NCI-H2081 (cell line): Measurements from ENCODE around the gene RMI1.

Experiments
- DNase-seq, 2 experiments: peaks; one replicate each; lab custom pipeline; 2025; lab: John Stamatoyannopoulos, UW

The RMI1 gene

DNA sequence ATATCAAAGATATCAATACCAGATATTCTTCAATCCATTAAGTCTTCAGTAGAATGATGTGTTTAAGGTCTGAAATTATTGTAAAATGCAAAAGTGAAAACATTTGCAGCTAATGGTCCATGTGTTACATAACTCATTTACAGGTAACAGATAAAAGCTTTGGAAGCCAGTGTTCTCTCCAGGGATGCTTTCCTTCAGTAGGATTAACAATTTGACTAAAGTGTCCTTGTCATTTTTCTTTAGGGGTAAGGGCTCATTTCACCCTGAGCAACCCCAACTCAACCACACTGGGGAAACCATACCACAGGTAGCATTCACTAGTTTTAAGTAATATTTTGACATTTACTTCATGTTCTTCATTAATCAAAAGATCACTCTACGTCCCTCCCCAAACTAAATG is 13.5 kb upstream of the RMI1 start:
- no peak for DNase-seq

- DNase-seq: no peak
Observed at GRCh38 chr9:83969602-83970001, 11.0 kb upstream of the RMI1 start.

DNA sequence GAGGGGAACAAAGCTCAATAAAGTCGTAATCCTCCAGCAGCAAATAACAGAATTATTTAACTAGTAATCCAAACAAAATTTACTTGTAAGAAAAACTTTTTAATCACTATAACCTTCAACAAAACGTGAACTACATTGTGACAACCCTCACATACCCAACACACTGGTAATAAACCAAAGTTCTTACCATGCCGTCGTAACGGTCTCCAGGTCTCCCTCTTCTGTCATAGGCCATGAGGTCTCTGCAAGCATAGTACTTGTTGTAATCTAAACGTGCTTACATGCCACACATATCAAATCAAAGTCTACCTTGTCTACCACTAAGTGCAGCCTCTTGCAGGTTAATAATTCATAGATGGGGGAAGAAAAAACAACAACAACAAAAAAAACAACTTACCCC is 9.1 kb upstream of the RMI1 start:
- DNase-seq: no peak

DNA sequence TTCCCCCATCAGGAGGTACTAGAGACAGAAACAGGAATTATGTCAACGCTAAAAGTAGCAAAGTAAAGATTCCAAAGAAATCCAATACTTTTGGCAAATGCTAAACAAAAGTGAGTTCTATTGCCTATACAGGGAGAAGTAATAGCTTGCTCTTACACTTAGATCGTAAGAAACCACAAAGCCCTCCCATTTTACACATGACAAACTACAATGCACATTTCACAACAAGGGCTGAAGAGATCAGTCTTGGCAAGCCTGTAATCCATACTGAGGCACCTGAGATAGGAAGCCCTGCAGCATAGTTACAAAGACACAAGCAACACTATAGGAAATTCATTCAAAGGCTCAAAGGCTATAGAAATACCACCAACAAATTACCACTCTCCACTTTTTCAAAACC is 8.3 kb upstream of the RMI1 start:
- DNase-seq: no peak

DNA sequence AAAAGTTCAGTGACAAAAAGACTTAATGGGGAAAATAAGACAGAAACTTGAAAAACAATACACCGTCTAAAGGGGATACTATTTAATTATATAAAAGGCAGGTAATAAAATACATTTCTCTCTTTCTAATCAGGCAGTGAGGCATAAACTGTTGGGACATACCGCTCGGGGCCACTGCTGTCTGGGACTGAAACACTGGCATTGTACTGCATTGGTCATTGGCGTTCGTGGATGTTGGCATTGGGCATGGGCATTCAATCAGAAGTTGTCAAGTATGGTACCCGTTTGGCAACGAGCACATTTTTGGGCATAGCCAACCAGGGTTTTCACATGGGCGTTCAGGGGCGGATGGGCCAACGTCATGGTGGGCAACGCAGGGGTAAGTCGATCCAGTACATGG is 5.3 kb upstream of the RMI1 start:
- DNase-seq: no peak

- DNase-seq: no peak
Observed at GRCh38 chr9:83976372-83976771, 4.2 kb upstream of the RMI1 start.

DNA sequence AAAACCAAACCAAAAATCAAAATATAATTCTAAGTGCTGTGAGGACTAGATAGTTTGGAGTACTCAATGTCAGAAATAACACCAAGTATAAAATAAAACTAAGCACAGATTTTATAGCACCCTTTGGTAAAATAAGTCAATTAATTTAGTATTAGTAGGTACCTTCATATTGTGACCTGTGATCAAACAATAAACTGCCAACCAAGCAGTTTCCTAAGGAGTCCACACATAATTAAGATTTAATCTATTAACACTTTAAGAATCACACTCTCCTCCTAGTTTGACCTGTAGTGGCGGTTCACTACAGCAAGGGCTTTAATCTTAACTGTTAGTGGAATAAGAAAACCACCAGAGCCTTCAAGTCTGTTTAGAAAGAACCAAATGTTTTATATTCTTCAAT is 3.4 kb upstream of the RMI1 start:
- no peak for DNase-seq

DNA sequence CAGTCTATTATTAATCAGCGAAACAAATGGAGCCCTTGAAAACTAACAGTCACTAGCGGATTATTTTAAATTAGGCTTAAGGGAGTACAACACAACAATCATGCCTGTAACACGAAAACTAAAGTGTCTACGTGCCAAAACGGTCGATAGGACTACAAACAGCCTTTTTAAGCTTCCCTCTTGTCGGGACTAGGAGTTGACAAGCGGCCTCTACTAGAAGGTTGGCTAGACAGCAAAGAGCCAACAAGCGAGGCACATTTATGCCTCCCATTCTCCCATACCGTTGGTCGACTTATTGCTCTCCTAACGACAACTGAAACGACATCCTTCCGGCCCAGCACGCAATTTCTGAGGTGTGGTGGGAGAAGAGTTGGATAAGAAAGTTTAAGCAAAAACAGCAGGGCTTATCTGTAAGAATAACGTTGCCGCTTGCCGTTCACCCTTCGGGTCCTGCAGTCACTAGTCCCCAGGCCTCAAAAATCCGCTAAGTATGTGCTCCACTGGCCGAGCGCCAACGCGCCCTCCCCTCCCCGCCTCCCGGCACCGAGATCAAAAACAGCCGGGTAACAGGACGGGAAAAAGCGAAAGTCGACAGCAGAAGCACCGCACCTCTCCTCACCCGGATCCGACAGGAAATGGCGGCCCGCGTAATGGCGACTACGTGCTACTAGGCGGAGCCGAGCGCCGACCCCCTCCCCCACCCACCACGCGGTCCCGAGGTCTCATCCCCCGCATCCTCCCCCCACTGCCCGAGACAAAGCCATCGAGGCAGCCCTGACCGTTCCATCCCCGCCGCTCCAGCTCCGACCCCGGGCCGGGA is 1.4 kb upstream of the RMI1 start:
- DNase-seq: peak; percentile 80 to 87

DNA sequence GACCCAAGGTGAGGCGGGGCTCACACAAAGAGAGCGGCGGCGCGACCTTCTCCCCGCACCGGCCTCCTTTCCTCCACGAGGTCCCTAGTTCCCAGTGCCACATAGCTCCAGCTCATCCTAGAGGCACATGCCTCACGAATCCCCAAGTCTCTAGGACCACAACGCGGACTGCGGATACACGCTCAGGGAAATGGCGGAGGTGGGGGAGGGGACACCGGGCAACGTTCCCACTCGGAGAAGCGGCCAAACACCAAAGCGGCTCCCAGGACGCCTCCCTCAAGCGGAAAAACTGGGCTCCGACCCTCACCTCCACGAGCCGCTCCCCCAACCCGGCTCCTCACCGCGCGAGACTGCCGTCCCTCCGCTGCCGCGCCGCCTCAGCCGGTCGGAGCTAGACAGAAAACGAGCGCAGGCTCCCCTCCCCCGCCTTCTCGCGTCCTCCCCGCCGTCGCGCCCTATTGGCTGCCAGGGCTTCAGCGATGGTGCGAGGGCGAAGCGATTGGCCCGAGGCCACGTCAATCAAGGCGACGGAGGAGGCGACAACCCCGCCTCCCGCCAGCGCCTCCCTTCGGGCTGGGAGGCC is 702 bp upstream of the RMI1 start, which contains the start of gene HNRNPK:
TSS of gene HNRNPK (minus strand) at position 404 of the 583 bp plus-strand sequence. CDS start 1,963 bp downstream, outside the sequence.
- peak; percentile 97 to 98 for DNase-seq

DNA sequence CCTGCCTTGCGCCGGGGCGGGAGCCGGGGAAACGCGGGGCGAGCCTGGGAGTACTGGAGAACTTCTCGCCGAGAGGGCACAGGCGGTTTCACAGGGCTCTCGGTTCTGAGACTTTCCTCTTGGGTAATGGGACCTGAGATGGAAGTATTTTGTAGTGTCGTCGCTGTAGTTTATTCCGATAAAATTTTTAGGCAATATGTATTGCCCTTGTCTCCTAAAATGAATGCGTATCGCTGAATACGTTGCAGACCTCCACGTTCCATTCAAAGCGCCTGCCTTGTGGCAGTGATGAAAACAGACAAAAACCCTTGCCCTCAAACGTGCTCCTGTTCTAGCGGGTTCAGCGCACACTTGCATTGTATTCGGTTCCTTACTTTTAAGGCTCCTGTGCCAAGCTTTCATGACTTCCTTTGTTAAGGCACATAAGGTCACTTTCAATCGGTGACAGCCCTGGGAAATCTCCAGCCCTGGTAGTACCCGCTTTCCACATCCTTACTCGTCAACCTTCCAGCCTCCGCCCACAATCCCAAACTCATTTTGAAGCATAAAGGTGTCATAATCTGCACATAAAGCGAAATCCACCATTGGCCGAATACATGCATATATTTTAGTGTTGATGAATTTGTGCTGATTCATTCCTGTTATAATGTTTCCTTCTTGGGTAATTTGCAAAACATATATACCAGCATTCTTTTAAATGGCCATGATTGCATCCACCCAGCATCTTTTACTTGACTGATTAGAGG is 694 bp downstream of the RMI1 start:
- DNase-seq: peak; percentile 66 to 78

- no peak for DNase-seq
Observed at GRCh38 chr9:83986195-83986594, 5.6 kb downstream of the RMI1 start.

GRCh38 chr9:83986765-83987401 is 6.3 kb downstream of the RMI1 start:
- DNase-seq: peak; percentile 26 to 45

GRCh38 chr9:83987402-83987791 is 6.8 kb downstream of the RMI1 start:
- no peak for DNase-seq

DNA sequence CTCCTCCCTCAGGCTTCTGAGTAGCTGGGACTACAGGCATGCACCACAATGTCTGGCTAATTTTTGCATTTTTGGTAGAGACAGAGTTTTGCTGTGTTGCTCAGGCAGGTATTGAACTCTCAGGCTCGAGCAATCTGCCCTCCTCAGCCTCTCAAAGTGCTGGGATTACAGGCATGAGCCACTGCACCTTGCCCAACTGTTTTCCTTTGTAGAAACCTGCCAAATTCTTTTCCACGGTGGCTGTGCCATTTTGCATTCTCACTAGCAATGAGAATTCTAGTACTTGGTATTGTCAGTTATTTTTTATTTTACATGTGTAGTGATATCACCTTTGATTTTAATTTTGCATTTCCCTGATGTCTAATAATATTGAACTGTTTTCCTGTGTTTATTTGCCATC is 7.8 kb downstream of the RMI1 start:
- no peak for DNase-seq

DNA sequence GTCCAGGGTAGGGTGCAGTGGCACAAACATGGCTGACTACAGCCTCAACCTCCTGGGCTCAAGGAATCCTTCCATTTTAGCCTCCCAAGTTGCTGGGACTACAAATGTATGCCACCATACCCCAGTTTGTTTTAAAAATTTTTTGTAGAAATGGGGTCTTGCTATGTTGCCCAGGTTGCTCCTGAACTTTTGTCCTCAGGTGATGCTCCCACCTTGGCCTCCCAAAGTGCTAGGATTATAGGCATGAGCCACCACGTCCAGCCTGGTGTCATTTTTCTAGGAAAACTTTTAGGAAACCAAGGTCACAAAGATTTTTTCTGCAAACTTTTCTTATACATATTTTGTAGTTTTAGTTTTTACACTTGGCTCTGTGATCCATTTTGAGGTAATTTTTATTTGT is 10.8 kb downstream of the RMI1 start:
- no peak for DNase-seq

- DNase-seq: peak in 1 of 2 experiments; percentile 54
Observed at GRCh38 chr9:83992407-83992806, 11.8 kb downstream of the RMI1 start.

- no peak for DNase-seq
Observed at GRCh38 chr9:83992901-83993300, 12.3 kb downstream of the RMI1 start.

- DNase-seq: no peak
Observed at GRCh38 chr9:83996126-83996525, 15.5 kb downstream of the RMI1 start.

GRCh38 chr9:83999141-83999918 is 18.7 kb downstream of the RMI1 start:
- no peak for DNase-seq

DNA sequence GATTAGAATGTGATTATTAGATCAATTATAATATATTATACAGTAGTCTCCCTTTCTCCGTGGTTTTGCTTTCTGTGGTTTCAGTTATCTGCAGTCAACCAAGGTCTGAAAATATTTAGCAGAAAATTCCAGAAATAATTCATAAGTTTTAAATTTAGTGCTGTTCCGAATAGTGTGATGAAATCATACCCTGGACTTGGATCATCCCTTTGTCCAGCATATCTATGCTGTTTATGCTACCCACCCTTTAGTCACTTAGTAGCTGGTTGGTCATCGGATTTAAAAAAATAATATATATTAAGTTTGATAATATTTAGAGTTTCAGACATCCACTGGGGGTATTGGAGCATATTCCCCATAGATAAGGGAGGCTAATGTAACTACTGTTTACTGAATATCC is 19.6 kb downstream of the RMI1 start:
- DNase-seq: no peak

DNA sequence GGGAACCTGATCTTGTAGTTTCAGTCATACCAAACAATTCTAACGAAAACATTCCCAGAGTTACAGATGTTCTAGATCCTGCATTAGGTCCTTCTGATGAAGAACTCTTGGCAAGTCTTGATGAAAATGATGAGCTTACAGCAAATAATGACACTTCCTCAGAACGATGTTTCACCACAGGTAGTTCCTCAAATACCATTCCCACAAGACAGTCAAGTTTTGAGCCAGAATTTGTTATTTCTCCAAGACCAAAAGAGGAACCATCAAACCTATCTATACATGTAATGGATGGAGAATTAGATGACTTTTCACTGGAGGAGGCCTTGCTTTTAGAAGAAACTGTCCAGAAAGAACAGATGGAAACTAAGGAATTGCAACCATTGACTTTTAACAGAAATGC is 21.0 kb downstream of the RMI1 start:
- DNase-seq: no peak

GRCh38 chr9:84002344-84002743 is 21.7 kb downstream of the RMI1 start:
- DNase-seq: no peak
